Transverse colon (tissue), 4 donors: Measurements from ENCODE around the gene CTAG1B.
"Not testable (repeated sequence)": the region's sequence is repeated elsewhere in the genome, so short reads cannot be mapped to it uniquely, and the experiment has no call there.

ENCODE experiments used
- POLR2A ChIP-seq: fragments of 450-650 bp; IDR thresholded peaks from one replicate; pipeline ENCODE4 v1.6.1; 2016; ENCODE audit warnings: antibody characterized with exemption, mild to moderate bottlenecking, moderate library complexity
- POLR2AphosphoS5 ChIP-seq, 3 donors: sonication (generic); formaldehyde crosslinking; IDR thresholded peaks; one replicate each; pipeline ENCODE4 v1.6.1; 2016; ENCODE audit warnings: antibody characterized with exemption in 3 of 3
- TF ChIP-seq, protein P1 (sequence below), 5 experiments: fragments of 200-600 bp in 3 of 5; fragments of 450-650 bp in 2 of 5; sonication (generic) in 3 of 5; IDR thresholded peaks; 1 replicate in 2 of 5; 2 replicates in 3 of 5; pipeline ENCODE4 v1.5.1; 2016 to 2017; ENCODE audit warnings: antibody characterized with exemption in 5 of 5, inconsistent platforms in 3 of 5, mild to moderate bottlenecking in 2 of 5, moderate library complexity in 1 of 5

GRCh38 chrX:154575076-154575475, 44.0 kb downstream of the CTAG1B start:
- TF ChIP-seq, protein P1, sequence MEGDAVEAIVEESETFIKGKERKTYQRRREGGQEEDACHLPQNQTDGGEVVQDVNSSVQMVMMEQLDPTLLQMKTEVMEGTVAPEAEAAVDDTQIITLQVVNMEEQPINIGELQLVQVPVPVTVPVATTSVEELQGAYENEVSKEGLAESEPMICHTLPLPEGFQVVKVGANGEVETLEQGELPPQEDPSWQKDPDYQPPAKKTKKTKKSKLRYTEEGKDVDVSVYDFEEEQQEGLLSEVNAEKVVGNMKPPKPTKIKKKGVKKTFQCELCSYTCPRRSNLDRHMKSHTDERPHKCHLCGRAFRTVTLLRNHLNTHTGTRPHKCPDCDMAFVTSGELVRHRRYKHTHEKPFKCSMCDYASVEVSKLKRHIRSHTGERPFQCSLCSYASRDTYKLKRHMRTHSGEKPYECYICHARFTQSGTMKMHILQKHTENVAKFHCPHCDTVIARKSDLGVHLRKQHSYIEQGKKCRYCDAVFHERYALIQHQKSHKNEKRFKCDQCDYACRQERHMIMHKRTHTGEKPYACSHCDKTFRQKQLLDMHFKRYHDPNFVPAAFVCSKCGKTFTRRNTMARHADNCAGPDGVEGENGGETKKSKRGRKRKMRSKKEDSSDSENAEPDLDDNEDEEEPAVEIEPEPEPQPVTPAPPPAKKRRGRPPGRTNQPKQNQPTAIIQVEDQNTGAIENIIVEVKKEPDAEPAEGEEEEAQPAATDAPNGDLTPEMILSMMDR (IDR thresholded peaks at IDR 0.05): not testable (repeated sequence)
- TF ChIP-seq POLR2A; POLR2AphosphoS5 (IDR thresholded peaks at IDR 0.05): not testable (repeated sequence)
